Globus pallidus (tissue), 1 donor: ENCODE results near the gene LPP.

Source experiments
- DNase-seq: peaks from one replicate; pipeline ENCODE4 v3.0.0-alpha.2; 2015; ENCODE audit warnings: low spot score

The LPP gene

GRCh38 chr3:188170461-188171459 lies 16.8 kb downstream of the LPP start:
- no peak for DNase-seq

DNA sequence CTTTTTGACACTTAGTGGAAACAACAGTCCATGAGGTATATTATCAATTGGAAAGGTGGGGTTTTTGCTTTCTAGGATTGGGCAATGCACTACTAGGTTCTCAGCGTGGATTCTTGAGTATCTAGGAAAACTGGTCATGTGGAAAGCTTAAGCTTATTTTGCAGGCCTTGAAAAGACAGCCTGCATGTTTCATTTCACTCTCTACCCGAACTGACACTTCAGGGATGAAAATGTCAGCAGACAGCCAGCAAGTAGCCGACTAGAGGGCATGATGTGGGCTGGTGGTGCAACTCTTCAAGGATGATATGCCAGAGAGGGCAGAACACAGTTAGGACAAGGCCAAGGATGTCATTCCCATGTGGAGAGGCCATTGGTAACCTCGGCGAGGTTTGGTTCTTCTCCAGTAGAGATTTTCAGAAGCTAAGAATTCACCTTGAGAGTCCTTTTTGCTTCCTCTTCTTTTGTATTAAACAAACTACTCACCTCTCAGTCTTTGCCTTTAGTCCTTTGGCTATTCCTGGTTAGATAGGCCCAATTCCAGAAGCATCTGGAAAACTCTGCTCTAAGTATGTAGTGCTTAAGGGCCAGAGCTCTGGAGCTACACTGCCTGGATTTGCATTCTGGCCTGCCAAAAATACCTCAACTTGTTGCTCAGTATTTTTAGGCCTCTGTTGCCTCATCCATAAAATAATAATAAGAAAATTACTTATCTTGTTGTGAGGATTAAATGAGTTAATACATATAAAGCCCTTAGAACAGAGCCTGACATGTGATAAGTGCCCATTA lies 17.9 kb downstream of the LPP start:
- DNase-seq, result no peak

DNA sequence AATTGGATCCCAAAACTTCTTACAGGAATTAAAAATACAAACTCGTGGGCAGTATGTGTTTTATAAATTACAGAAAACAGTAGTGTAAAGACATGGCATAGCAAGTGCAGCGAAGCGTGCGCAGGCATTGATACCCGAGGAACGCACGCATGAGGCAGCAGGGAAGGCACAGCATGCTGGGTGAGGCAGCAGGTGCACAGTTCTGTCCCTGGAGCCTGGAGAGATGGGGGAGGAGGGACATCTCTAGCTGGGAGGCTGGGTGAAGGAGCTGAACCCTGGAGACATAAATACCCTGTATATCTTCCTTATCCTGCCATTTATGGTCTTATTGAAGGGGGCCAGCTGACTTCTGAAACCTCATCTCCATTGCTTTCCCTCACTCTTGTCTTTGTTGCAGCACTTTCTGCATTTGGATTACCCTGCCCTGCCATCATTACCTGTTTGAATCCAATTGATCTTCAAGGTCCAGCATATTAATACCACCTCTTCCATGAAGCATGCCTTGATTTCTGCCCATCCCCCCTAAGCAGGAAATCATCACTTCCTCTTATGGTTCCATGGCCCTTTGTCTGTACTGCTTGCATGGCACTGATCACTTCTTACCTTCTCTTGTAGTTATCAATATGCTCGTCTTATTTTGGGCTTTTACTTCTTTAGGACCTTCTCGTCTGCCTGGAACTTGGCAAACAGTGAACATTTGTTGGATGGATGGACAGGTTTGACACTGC lies 20.5 kb downstream of the LPP start:
- no peak for DNase-seq

- no peak for DNase-seq
Observed at GRCh38 chr3:188176476-188176875, 22.5 kb downstream of the LPP start.

DNA sequence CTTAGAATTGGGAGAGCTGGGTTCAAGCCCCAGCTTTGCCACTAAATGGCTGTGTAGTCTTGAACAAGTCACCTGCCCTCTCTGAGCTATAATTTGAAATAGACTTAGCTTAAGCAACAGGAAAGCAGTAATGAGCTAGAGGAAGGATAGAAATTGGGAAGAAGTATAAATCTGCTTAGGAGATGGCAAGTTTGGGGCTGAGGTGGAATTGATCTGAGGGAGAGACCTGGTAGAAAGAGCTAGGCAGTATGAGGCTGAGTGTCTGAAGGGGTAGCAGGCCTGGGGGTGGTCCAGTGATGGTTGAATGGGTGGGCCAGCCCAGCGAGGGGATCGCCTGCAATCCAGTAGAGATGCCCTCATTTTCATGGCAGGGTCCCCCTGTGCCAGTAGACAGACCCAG lies 22.9 kb downstream of the LPP start:
- DNase-seq, result no peak

GRCh38 chr3:188177721-188178120 lies 23.8 kb downstream of the LPP start:
- no peak for DNase-seq

- DNase-seq, result no peak
Observed at GRCh38 chr3:188178293-188178936, 24.5 kb downstream of the LPP start.

DNA sequence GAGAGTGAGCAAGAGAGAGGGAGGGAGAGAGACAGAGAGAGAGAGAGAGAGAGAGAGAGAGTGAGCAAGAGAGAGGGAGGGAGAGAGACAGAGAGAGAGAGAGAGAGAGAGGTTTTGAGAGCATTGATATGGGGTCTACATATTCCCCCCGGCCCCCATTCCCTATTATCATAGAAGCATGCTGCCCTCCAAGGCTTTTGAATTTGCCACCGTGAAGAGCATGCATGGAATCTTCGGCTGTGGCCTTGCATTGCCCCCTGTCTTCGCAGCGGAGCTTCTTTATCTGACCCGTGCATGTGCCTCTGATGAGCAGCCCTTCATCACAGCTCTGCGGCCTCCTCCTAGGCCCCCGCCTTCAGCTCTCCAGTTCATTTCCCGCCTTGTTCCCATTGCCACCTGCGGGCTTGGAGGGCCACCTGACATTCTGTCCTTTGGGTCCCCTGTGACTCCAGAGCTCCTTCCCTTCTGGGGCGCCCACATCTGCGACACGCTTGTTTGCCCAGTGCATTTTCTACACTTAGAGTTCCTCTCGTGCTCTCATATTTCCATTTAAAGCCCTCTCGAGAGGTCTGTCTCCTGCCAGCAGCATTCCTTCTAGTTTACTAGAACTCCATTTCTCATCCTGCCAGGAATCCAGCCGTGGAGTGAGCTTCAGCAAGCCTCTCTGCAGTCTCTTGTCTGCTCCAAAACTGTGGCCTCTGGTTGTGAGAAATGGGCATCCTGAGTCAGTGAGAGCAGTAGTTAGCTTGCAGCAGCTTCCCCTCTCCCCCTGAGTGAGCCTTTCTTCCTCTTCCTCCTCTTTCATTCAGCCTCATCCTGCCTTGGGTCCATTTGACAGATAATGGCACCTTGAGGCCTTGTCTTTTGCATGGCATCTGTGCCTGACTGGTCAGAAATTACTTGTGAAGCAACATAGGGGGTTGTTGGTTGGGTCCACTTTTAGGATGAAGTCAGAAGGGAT lies 25.3 kb downstream of the LPP start:
- no peak for DNase-seq

GRCh38 chr3:188180114-188180513 lies 26.2 kb downstream of the LPP start:
- no peak for DNase-seq

DNA sequence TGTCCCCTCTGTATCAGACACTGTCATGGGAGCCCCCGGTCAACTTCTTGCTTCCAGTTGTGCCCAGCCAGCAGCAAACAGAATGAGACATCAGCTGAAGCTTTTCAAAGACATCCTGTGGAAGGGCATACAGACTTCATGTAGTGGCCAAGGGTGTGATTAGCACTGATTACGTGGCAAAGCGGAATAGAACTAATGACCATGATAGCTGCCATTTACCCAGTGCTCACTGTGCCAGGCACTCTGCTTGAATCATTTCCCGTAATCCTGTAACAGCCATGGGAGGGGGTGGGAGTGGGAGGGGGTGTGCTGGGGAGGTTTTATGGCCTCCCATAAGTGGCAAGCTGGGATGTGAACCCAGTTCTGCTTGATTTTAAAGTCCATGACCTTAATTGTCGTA lies 29.5 kb downstream of the LPP start:
- DNase-seq, result no peak

GRCh38 chr3:188184160-188184559 lies 30.2 kb downstream of the LPP start:
- DNase-seq, result no peak

DNA sequence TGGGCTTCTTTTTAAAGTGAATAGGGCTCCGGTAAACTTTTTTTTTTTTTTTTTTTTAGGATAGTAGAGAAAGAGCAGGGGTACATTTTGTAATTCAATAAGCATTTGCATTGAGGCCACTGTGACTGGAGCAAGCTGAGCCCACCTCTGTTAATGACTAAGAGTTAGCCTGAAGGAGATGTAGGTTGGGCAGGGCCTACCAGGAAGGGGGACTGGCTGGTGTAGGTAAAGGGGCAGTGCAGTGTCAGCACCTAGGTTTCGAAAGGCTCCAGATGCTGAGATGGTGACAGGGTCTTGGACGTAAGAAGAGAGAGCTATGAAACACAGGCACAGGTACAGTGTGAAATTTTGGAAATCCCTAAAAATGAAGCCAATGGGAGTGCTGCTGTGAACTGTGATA lies 30.7 kb downstream of the LPP start:
- no peak for DNase-seq

DNA sequence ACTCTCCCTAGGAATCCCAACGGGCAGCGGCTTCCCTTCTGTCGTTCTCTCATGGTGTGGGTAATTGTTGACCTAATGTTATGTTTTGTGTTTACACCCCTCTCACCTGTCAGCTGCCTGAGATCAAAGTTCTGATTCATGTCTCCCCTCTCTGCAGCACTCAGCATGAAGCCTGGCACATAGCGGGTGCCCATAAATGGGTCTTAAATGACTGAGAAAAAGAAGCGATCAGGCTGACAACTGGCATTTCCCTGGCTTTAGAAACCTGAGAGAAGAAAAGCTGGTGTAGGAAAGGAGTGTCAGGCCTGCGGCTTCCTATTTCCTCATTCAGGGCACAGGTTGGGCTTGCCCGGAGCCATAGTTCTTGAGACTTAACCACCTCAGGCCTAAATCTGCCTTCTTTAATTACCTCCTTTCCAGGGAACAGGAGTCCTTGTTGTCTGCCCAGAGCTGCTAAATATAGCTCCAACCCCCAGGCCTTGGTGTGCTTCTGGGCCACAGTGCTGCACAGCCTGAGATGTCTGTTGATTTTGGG lies 31.8 kb downstream of the LPP start:
- no peak for DNase-seq

- no peak for DNase-seq
Observed at GRCh38 chr3:188187053-188187452, 33.1 kb downstream of the LPP start.

DNA sequence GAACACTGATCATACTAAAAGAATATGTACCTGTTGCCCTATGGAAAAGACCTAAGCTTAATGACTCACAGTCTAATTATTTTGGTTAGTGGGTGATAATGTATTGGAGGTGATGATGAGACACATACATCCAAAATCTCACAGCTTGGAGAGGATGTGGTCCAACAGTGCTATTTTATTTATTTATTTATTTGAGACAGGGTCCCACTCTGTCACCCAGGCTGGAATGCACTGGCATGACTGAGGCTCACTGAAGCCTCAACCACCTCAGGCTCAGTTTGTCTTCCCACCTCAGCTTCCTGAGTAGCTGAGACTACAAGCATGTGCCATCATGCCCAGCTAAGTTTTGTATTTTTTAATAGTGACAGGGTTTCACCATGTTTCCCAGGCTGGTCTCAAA lies 35.0 kb downstream of the LPP start:
- DNase-seq, result no peak

DNA sequence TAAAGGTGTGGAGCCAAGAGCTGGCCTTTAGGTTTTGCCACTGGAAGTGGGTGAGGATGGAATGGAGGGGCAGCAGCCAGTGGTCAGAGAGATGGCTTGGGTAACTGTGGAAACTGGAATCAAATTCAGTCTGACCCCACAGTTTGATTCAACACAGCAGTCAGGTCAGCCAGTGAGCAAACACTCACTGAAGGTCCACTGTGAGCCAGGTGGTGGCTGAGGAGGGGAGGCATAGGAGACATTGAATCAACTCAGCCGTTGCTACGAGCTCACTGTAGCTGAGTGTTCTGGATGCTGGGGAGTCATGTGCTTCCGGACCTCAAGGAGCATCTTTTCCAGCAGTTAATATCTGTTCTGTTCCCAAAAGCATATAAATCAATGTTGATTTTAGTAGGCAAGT lies 37.5 kb downstream of the LPP start:
- no peak for DNase-seq

DNA sequence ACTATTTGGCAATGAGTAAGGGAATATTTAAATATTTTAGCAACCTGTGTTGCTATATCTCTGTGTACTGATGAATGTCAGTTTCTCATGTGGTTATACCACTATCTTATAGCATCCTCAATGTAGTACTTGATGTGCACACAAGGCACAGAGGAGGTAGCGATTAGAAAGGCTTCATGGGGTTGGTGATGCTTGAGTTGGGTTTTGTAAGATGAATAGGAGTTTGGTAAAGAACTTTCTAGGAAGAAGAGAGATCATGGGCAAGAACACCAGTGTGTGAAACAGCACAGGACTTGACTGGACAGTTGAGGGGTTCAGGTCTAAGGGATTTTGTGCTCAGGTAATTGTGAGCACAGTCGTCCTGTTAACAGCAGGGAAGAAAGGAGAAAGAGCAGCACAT lies 38.1 kb downstream of the LPP start:
- DNase-seq, result no peak

DNA sequence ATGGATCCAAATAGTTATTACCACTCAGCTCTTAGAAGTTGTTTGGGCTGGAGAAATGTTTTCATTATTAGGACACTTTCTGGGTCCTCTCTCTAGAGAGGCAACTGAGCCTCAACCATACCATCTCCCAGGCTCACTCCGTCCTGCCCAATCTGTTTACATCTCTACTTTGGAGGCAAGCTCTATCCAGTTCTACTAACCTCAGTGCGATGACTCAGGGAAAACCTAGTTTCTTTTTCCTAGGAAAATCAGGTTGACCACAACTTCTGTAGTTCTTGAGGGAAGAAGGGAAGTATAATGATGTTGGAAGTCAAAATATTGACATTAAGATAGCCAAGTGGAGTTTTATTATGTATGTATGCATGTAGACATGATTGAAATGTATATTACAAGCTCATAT lies 40.4 kb downstream of the LPP start:
- DNase-seq, result no peak

DNA sequence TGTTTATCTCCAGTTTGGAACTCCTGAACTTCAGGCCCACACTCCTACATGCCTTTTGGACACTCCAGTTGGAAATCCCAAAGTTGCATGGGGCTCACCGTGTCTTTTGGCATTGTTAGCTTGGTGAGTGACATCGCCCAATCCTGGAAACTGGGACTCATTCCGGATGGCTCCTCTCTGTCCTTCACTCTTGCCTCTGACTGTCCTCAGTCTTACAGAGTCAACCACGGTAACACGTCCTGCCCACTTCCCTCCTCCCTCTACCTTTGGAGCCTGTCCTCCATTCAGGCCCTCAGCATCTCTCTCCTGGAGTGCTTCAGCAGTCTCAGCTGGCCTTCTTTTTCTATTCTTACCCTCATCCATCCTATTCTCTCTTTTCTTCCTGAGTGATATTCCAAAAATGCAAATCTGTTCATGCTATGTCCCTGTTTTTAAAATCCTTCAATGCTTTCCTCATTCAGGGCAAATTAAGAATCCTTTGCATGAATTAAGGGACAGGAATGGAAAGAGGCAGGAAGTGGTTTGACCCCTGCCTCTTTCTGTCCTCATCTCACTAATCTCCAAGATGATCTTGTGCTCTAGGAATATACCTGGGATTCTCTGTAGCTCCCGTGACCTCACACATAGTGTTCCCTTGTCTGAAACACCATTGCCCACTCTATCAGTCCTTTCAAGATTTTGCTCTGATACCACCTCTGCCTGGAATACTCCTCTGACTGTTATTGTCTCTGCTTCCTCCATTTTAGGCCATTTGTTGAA lies 42.5 kb downstream of the LPP start:
- no peak for DNase-seq

DNA sequence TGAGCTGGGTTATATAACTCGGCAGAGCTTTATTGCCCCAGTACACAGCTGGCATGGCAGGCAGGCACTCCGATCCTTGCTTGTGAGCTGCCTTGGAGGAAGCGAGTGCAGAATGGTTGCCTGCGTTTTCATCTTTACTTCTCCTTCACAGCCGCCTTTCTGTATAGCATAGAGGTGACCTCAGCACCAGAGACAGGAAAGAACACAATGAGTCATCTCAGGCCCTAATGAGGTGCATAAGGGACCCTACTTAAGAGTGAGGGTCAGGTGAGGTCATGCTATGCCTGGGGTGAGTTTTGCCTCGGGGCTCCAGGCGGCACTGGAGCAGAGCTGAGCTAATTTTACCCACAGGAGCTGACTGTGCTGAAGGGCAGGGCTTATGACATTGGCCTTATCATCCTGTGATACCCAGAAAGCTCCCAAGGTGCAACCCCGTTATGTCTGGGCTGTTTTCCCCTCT lies 43.5 kb downstream of the LPP start:
- DNase-seq, result no peak
